Measurements from ENCODE around the gene GFY. TPM values are rescaled to one million over a fixed set of nuclear protein-coding genes. Genes with fewer than 3 reads are reported as not detected.
"Not testable (repeated sequence)": the region's sequence is repeated elsewhere in the genome, so short reads cannot be mapped to it uniquely, and the experiment has no call there.

The GFY gene
- total and polyA plus RNA-seq, 2 donors (not counting 3 experiments of a cell fraction or from before 2014, with no cell fraction given), result not detected

- Histone ChIP-seq H3K79me2 (ENCODE audit: control insufficient read depth, insufficient read depth, low read length) (peaks cover 2% of the 10 kb centered on the region), H3K9me3 (replicated peaks; ENCODE audit: control insufficient read depth, insufficient read depth, low read length) (no peaks in the 10 kb centered on the region), H3K4me1 (ENCODE audit: control insufficient read depth, extremely low read depth, insufficient read depth, low read length) (peaks cover 6% of the 10 kb centered on the region), H2AFZ (ENCODE audit: low read depth, low read length) (no peak overlapping the region), H3K9me1 (replicated peaks; ENCODE audit: control insufficient read depth, extremely low read depth, insufficient read depth, low read length) (no peaks in the 10 kb centered on the region), H3K36me3 (ENCODE audit: control insufficient read depth in 2 of 2, extremely low read depth in 1 of 2, insufficient read depth in 2 of 2, low read length in 2 of 2) (no peaks in the 10 kb centered on the region), H4K20me1 (replicated peaks; ENCODE audit: control insufficient read depth, extremely low read depth, insufficient read depth, low read length) (no peaks in the 10 kb centered on the region), H3K9ac (replicated peaks; ENCODE audit: extremely low read depth, insufficient read depth, low read length) (no peak overlapping the region), H3K27ac (ENCODE audit: insufficient read depth, low read depth, low read length) (no peak overlapping the region), H3K27me3 (ENCODE audit: control insufficient read depth in 2 of 2, insufficient read depth in 2 of 2, low read length in 2 of 2) (no peaks in the 10 kb centered on the region), H3K4me2 (ENCODE audit: insufficient read depth, low read length) (no peak overlapping the region), H3K4me3 (replicated peaks in 1 of 3; ENCODE audit: insufficient read depth in 1 of 3, low read depth in 1 of 3, low read length in 3 of 3) (no peak overlapping the region)
- POLR2A ChIA-PET, result no interaction called here
- dilution Hi-C loops (cut with MboI; ENCODE audit: extremely low pct_ligation_motif_present, low sequenced_read_pairs) (no loop called here), intact Hi-C loops (cut with micrococcal nuclease) (no loop called here)
- no peak for FAIRE-seq
- CTCF ChIA-PET, result no interaction called here
- TF ChIP-seq GATA2 (IDR thresholded peaks at IDR 0.05; ENCODE audit: insufficient read depth, insufficient read length, low read depth, low read length) (no peak), EZH2 (IDR thresholded peaks at IDR 0.05; ENCODE audit: borderline replicate concordance, low read depth, low read length, severe bottlenecking) (no peak), JUN (IDR thresholded peaks at IDR 0.05; ENCODE audit: borderline replicate concordance, insufficient read depth, insufficient read length, low read depth) (no peak), FOS (IDR thresholded peaks at IDR 0.05; ENCODE audit: borderline replicate concordance, insufficient read depth, low read length) (no peak), CTCF (IDR thresholded peaks at IDR 0.05; ENCODE audit: extremely low read depth in 1 of 2, insufficient read depth in 1 of 2, low read depth in 1 of 2, low read length in 2 of 2) (no peak)
- BruUV-seq (replicated peaks), result no TSS peak
- no peak for DNase-seq (ENCODE audit: low read depth, low spot score)
Observed at GRCh38 chr19:49458567-49458903, 33.3 kb downstream of the GFY start.

- no peak for DNase-seq (ENCODE audit: low read depth, low spot score)
- dilution Hi-C loops (cut with MboI; ENCODE audit: extremely low pct_ligation_motif_present, low sequenced_read_pairs), result no loop called here
- H3K4me2 ChIP-seq (ENCODE audit: insufficient read depth, low read length), result no peak overlapping the region
- H4K20me1 ChIP-seq (replicated peaks; ENCODE audit: control insufficient read depth, extremely low read depth, insufficient read depth, low read length), result no peaks in the 10 kb centered on the region
- no peak overlapping the region for H3K4me3 ChIP-seq (replicated peaks in 1 of 3; ENCODE audit: insufficient read depth in 1 of 3, low read depth in 1 of 3, low read length in 3 of 3)
- FAIRE-seq, result no peak
- ChIA-PET CTCF (interaction anchor here (0.8 kb wide), 1 partner anchor 17 kb away, joined by 3 read pairs; no protein-coding TSS in a partner anchor), POLR2A (interaction anchor here (0.6 kb wide), 1 partner anchor 8 kb away, joined by 3 read pairs; no protein-coding TSS in a partner anchor)
- no peaks in the 10 kb centered on the region for H3K79me2 ChIP-seq (ENCODE audit: control insufficient read depth, insufficient read depth, low read length)
- TF ChIP-seq POLR2A (IDR thresholded peaks at IDR 0.05; ENCODE audit: low read depth, low read length) (no peak), GATA2 (IDR thresholded peaks at IDR 0.05; ENCODE audit: insufficient read depth, insufficient read length, low read depth, low read length) (no peak), EZH2 (IDR thresholded peaks at IDR 0.05; ENCODE audit: borderline replicate concordance, low read depth, low read length, severe bottlenecking) (no peak)
- H3K9ac ChIP-seq (replicated peaks; ENCODE audit: extremely low read depth, insufficient read depth, low read length), result no peak overlapping the region
- no peaks in the 10 kb centered on the region for H3K4me1 ChIP-seq (ENCODE audit: control insufficient read depth, extremely low read depth, insufficient read depth, low read length)
- no peaks in the 10 kb centered on the region for H3K9me1 ChIP-seq (replicated peaks; ENCODE audit: control insufficient read depth, extremely low read depth, insufficient read depth, low read length)
- H3K36me3 ChIP-seq (ENCODE audit: control insufficient read depth in 2 of 2, extremely low read depth in 1 of 2, insufficient read depth in 2 of 2, low read length in 2 of 2), result peaks cover 0 to 1% of the 10 kb centered on the region in 2 experiments
- intact Hi-C loops (cut with micrococcal nuclease), result no loop called here
- H3K9me3 ChIP-seq (replicated peaks; ENCODE audit: control insufficient read depth, insufficient read depth, low read length), result no peaks in the 10 kb centered on the region
- no peaks in the 10 kb centered on the region for H3K27me3 ChIP-seq (ENCODE audit: control insufficient read depth in 2 of 2, insufficient read depth in 2 of 2, low read length in 2 of 2)
- BruUV-seq (replicated peaks), result no TSS peak
- H3K27ac ChIP-seq (ENCODE audit: insufficient read depth, low read depth, low read length), result no peak overlapping the region
- no peak overlapping the region for H2AFZ ChIP-seq (ENCODE audit: low read depth, low read length)
Observed at GRCh38 chr19:49459388-49459787, 34.2 kb downstream of the GFY start.

GRCh38 chr19:49461130-49461529 is 35.9 kb downstream of the GFY start:
- H3K4me1 ChIP-seq (ENCODE audit: control insufficient read depth, extremely low read depth, insufficient read depth, low read length); CTCF ChIA-PET; POLR2A ChIA-PET; H3K9me3 ChIP-seq (replicated peaks; ENCODE audit: control insufficient read depth, insufficient read depth, low read length); FAIRE-seq; H3K9ac ChIP-seq (replicated peaks; ENCODE audit: extremely low read depth, insufficient read depth, low read length); H3K27ac ChIP-seq (ENCODE audit: insufficient read depth, low read depth, low read length); BruUV-seq (replicated peaks); DNase-seq (ENCODE audit: low read depth, low spot score); H3K79me2 ChIP-seq (ENCODE audit: control insufficient read depth, insufficient read depth, low read length); H3K36me3 ChIP-seq (ENCODE audit: control insufficient read depth in 2 of 2, extremely low read depth in 1 of 2, insufficient read depth in 2 of 2, low read length in 2 of 2); dilution Hi-C loops (cut with MboI; ENCODE audit: extremely low pct_ligation_motif_present, low sequenced_read_pairs); H3K4me3 ChIP-seq (replicated peaks in 1 of 3; ENCODE audit: insufficient read depth in 1 of 3, low read depth in 1 of 3, low read length in 3 of 3); H4K20me1 ChIP-seq (replicated peaks; ENCODE audit: control insufficient read depth, extremely low read depth, insufficient read depth, low read length); H3K4me2 ChIP-seq (ENCODE audit: insufficient read depth, low read length); H3K9me1 ChIP-seq (replicated peaks; ENCODE audit: control insufficient read depth, extremely low read depth, insufficient read depth, low read length); intact Hi-C loops (cut with micrococcal nuclease); H2AFZ ChIP-seq (ENCODE audit: low read depth, low read length); H3K27me3 ChIP-seq (ENCODE audit: control insufficient read depth in 2 of 2, insufficient read depth in 2 of 2, low read length in 2 of 2): not testable (repeated sequence)

All from endothelial cell of umbilical vein (primary cell).